Urinary bladder (tissue), 4 donors: ENCODE measurements around the gene U2AF1L4. TPM values are rescaled to one million over a fixed set of nuclear protein-coding genes. Genes with fewer than 3 reads are reported as not detected.

Source experiments
- DNase-seq: peaks from one replicate; pipeline ENCODE4 v3.0.0-alpha.2; 2015; ENCODE audit errors: extremely low spot score
- H3K27ac ChIP-seq: one replicate; pipeline ENCODE4 v1.5.1; 2013; ENCODE audit warnings: low read depth, mild to moderate bottlenecking, moderate library complexity
- H3K36me3 ChIP-seq: one replicate; pipeline ENCODE4 v1.6.1; 2013; ENCODE audit warnings: mild to moderate bottlenecking, moderate library complexity; ENCODE audit not compliant: insufficient read depth
- H3K4me1 ChIP-seq: one replicate; pipeline ENCODE4 v1.6.1; 2013; ENCODE audit warnings: mild to moderate bottlenecking, moderate library complexity; ENCODE audit not compliant: insufficient read depth
- H3K4me3 ChIP-seq: one replicate; pipeline ENCODE4 v1.5.1; 2013; ENCODE audit warnings: low read depth, low read length
- WGBS: extraction: QIAGEN DNeasy Blood & Tissue Kit; methylation state at CpG from one replicate; pipeline ENCODE4 v1.1.7; 2013; 5-methylcytosine and 5-hydroxymethylcytosine counted together
- polyA plus RNA-seq: library from polyadenylated mRNA; stranded (reverse); fragments of 200-250 nt; gene quantifications from one replicate; pipeline ENCODE4 v1.2.3, GENCODE V29; 2013
- total RNA-seq: library from RNA; depleted of rRNA; stranded (reverse); fragments of >200 nt; gene quantifications from one replicate; pipeline ENCODE4 v1.2.3, GENCODE V29; 2014
- donor health status: healthy with polysubstance abuse.
- donor health status: healthy.

Gene U2AF1L4
- total and polyA plus RNA-seq, 2 donors, result 9.6 to 25.3 TPM

- peak within 1 kb of the TSS; percentile 86 for H3K27ac ChIP-seq
- peak; percentile 100 for DNase-seq
- WGBS, result under 1% methylated on average over 45 of the region's 45 CpGs
- H3K4me1 ChIP-seq, result no peaks in the 10 kb centered on the region
- H3K36me3 ChIP-seq, result no peaks in the 10 kb centered on the region
- H3K4me3 ChIP-seq, result peak within 1 kb of the TSS; percentile 78
Observed at GRCh38 chr19:35748106-35749020, 3.1 kb upstream of the U2AF1L4 start, which contains the start of gene LIN37. Gene LIN37, plus strand, starts transcription at chr19:35748576. Its CDS starts 149 bp downstream, at chr19:35748725.

GRCh38 chr19:35746531-35746930, 1.3 kb upstream of the U2AF1L4 start:
- WGBS, result 90% methylated on average over 5 of the region's 5 CpGs
- Histone ChIP-seq H3K36me3 (no peaks in the 10 kb centered on the region), H3K4me3 (no peak overlapping the region), H3K27ac (no peak overlapping the region), H3K4me1 (no peaks in the 10 kb centered on the region)
- no peak for DNase-seq

GRCh38 chr19:35746087-35746462, 857 bp upstream of the U2AF1L4 start:
- Histone ChIP-seq H3K4me1 (no peaks in the 10 kb centered on the region), H3K27ac (no peak overlapping the region), H3K4me3 (peak overlapping the region; percentile 61)

GRCh38 chr19:35744430-35745327, 539 bp downstream of the U2AF1L4 start:
- Histone ChIP-seq H3K4me3 (peak overlapping the region; percentile 59), H3K4me1 (no peaks in the 10 kb centered on the region), H3K27ac (peak overlapping the region; percentile 92), H3K36me3 (no peaks in the 10 kb centered on the region)
- peak; percentile 95 for DNase-seq
- 7% methylated on average over 41 of the region's 41 CpGs for WGBS

More at GRCh38 chr19:35746087-35746462, 857 bp upstream of the U2AF1L4 start:
- no peak for DNase-seq
- 17% methylated on average over 4 of the region's 4 CpGs for WGBS
- H3K36me3 ChIP-seq, result no peaks in the 10 kb centered on the region

- no peak for DNase-seq
- no peak overlapping the region for H3K4me3 ChIP-seq
- no peaks in the 10 kb centered on the region for H3K36me3 ChIP-seq
- 87% methylated on average over 19 of the region's 19 CpGs for WGBS
- no peaks in the 10 kb centered on the region for H3K4me1 ChIP-seq
- no peak overlapping the region for H3K27ac ChIP-seq
Observed at GRCh38 chr19:35743640-35744429, 1.4 kb downstream of the U2AF1L4 start.

- Histone ChIP-seq H3K4me3 (no peak within 1 kb of the TSS), H3K4me1 (no peaks in the 10 kb centered on the region), H3K36me3 (peaks cover 2% of the 10 kb centered on the region), H3K27ac (peak within 1 kb of the TSS; percentile 45)
- WGBS, result 70% methylated on average over 9 of the region's 9 CpGs
- DNase-seq, result no peak
Observed at GRCh38 chr19:35742121-35742724, 3.0 kb downstream of the U2AF1L4 start, which contains the start of gene IGFLR1. Gene IGFLR1, minus strand, starts transcription at chr19:35742452. Its CDS starts 1,272 bp downstream, at chr19:35741180.

GRCh38 chr19:35741203-35741515, 4.1 kb downstream of the U2AF1L4 start:
- 4% methylated on average over 12 of the region's 12 CpGs for WGBS
- H3K36me3 ChIP-seq, result peaks cover 5% of the 10 kb centered on the region
- H3K27ac ChIP-seq, result no peak overlapping the region
- H3K4me1 ChIP-seq, result no peaks in the 10 kb centered on the region
- no peak for DNase-seq
- peak overlapping the region; percentile 41 for H3K4me3 ChIP-seq

- Histone ChIP-seq H3K4me1 (no peaks in the 10 kb centered on the region), H3K36me3 (peaks cover 5% of the 10 kb centered on the region), H3K4me3 (peak overlapping the region; percentile 45), H3K27ac (peak overlapping the region; percentile 70)
- DNase-seq, result peak; percentile 95
- under 1% methylated on average over 63 of the region's 63 CpGs for WGBS
Observed at GRCh38 chr19:35740423-35741202, 4.6 kb downstream of the U2AF1L4 start.

GRCh38 chr19:35740108-35740422, 5.2 kb downstream of the U2AF1L4 start:
- Histone ChIP-seq H3K4me3 (peak overlapping the region; percentile 45), H3K27ac (peak overlapping the region; percentile 70), H3K4me1 (no peaks in the 10 kb centered on the region), H3K36me3 (peaks cover 5% of the 10 kb centered on the region)
- DNase-seq, result no peak
- WGBS, result 3% methylated on average over 16 of the region's 16 CpGs

- Histone ChIP-seq H3K4me3 (peak overlapping the region; percentile 45), H3K36me3 (peaks cover 5% of the 10 kb centered on the region), H3K27ac (no peak overlapping the region), H3K4me1 (no peaks in the 10 kb centered on the region)
- 69% methylated on average over 29 of the region's 29 CpGs for WGBS
- no peak for DNase-seq
Observed at GRCh38 chr19:35739275-35740107, 5.7 kb downstream of the U2AF1L4 start.

- peaks cover 5% of the 10 kb centered on the region for H3K36me3 ChIP-seq
- DNase-seq, result no peak
- H3K4me1 ChIP-seq, result no peaks in the 10 kb centered on the region
- H3K4me3 ChIP-seq, result no peak overlapping the region
- WGBS, result 88% methylated on average over 2 of the region's 2 CpGs
- H3K27ac ChIP-seq, result no peak overlapping the region
Observed at GRCh38 chr19:35738887-35739229, 6.4 kb downstream of the U2AF1L4 start.
